ENCODE data around the gene SLC37A3.

- TF ChIP-seq POLR2AphosphoS5 (IDR thresholded peaks at IDR 0.05; ENCODE audit: low read depth, low read length) (no peak), POLR2A (IDR thresholded peaks at IDR 0.05; ENCODE audit: low read depth, low read length) (no peak)
Observed at GRCh38 chr7:140342727-140343514, 55.4 kb downstream of the SLC37A3 start.

Measured in GM12892 (cell line).